HG02981 (cell line): ENCODE data around the gene HIP1R.
"Not testable (repeated sequence)": the region's sequence is repeated elsewhere in the genome, so short reads cannot be mapped to it uniquely, and the experiment has no call there.

ENCODE experiments used
- ATAC-seq: cut with Tn5 transposase; IDR thresholded peaks from one replicate; pipeline ENCODE4 v1.9.1; 2021; ENCODE audit warnings: mild to moderate bottlenecking, moderate library complexity; ENCODE audit not compliant: unreplicated experiment

HIP1R gene

DNA sequence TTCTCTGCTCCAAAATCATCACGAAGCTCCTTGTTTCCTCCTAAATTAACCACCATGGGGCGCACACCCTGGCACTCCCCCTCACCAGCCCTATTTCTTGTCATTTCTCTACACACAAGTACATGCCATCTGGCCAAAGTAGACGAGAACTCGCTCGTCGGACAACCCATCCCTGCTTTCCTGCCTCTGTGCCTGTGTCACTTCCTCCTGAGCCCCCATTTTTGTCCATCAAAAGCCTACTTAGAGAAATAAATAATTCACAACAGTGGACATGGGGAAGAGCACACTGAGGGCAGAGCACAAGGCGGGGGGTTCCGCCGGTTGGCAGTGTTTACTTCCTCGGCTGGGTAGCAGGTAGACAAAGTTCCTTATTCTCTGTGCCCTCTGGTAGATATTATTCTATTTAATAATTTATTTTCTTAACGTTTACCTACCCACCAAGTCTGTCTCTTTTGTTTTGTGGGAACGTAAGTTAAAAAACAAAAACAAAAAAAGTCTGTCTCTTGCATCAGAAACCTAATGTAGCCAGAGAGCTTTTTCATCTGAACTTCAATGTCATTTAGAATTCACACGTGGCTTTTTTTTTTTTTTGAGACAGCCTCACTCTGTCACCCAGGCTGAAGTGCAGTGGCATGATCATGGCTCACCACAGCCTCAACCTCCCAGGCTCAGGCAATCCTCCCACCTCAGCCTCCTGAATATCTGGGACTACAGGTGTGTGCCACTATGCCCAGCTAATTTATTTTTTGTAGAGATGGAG, 54.7 kb downstream of the HIP1R start:
- no peak for ATAC-seq

- ATAC-seq, result no peak
Observed at GRCh38 chr12:122891661-122892525, 56.6 kb downstream of the HIP1R start.

GRCh38 chr12:122892724-122893123, 57.5 kb downstream of the HIP1R start:
- not testable (repeated sequence) for ATAC-seq

DNA sequence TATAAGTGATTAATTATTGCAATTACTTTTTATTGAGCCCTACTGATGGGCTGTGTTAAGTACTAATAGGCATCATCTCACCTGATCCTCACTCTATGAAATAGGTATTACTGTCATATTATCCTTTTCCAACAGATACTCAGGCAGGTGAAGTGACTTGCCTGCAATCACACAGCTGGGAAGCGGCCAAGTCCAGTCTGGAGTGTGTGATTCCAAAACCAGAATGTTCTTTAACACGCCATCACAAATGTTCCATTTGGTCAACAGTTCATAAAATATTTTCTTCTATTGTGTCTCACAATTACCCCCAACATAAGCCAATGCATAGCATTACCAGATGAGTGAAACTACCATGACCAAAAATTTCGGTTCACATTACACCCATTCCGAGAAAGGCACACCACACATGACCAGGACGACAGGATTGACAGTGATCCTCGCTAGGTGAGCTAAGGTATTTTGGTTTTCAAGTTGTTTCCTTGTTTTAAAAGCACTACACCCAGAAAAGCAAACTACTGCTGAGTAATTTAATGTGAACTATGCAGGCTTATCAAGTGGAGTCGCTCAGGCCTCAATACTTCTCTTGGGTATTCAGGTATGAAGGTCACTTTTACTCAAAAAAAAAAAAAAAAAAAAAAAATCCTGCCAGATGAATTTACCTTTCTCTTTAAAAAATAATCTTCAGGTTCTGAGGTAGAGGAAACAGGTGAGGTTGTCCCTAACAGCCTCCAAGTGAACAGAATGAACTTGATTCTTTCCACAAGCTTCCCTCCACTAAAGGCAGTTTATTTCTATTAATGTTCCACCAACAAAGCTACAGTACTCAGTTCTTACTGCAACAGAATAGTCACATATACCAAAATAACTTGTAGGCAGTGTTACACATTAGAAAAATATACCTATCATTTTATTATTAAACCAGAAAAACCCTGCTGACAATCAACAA, 58.2 kb downstream of the HIP1R start:
- no peak for ATAC-seq

DNA sequence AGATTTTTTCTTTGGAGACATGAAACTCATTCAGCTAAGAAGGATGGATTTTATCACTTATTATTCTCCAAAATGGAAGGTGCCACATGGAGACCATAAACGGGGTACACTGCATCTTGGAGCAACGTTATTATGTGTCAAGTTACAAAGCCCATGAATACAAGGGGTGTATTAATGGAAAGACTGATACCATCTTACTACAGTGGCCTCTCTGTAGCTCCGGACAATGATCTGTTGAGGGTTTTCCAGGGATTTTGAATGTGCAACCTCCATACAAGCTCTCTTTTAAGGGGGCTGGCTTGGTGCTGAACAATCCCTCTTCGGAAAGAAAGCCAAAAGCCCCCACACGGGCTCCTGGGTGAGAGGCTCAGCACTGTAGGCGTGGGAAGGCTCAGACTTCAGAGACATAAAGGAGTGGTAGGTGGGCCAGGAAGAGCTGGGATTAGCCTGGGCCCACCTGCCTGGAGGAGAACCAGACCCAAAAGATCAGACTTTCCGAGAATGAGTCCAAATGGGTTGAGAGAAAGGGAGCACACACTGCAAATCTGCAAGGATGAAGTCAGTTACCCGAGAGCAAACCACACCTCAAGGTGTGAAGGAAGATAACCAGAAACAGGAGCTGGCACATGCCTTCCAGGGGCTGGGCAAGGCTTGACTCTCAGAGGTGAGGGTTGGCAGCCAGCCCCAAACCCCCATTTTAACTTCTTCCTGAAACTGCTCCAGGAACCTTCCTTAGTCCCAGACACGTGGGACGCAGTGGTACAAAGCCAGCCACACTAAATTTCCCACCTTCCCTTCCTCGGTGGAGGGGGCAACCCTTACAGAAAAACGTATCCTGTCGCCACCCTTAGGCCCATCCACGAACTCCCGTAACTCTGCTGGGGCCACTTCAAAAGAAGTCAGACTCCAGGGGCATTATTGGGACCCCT, 59.2 kb downstream of the HIP1R start:
- ATAC-seq, result no peak

DNA sequence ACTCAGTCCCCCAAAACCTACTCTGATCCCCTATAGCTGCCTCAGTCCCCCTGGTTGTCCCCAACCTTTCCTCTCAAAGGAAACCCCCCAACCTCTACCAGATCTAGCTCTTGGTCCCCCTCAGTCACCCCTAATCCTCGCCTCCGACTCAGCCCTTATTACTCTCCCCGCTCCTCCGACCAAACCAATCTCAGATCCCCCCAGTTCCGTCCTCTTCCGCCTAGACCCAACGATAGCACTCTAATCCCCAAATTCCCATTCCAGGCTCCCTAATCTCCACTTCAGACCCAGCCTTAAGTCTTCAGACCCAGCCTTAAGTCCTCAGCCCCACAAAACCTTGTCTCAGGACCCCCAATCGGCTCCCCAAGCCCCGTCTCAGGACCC, 60.1 kb downstream of the HIP1R start:
- ATAC-seq, result no peak

GRCh38 chr12:122895704-122896636, 60.7 kb downstream of the HIP1R start, which contains the start of gene VPS37B:
Gene VPS37B, minus strand, starts transcription at chr12:122896124. Its CDS starts 62 bp downstream, at chr12:122896062.
- ATAC-seq, result peak; percentile 41

DNA sequence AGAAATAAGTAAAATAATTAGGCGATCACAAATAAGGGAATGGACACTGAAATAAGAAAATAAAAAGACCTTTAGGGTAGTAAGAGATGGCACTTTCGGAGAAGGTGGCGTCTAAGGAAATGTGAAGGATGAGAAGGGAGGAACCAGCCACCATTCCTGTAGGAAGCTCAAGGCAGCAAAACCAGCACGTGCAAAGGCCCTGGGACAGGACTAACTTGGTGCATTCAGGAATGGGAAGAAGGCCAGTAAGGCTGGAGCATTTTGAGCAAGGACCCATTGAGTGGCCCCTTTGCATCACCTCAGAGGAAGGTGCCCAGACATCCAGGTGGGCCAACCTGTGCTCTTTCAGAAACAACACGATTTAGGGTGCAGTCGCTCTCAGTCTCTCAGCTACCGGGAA, 61.4 kb downstream of the HIP1R start:
- ATAC-seq, result no peak

GRCh38 chr12:122899887-122900286, 64.6 kb downstream of the HIP1R start:
- ATAC-seq, result no peak

- ATAC-seq, result no peak
Observed at GRCh38 chr12:122902854-122903692, 67.8 kb downstream of the HIP1R start.

DNA sequence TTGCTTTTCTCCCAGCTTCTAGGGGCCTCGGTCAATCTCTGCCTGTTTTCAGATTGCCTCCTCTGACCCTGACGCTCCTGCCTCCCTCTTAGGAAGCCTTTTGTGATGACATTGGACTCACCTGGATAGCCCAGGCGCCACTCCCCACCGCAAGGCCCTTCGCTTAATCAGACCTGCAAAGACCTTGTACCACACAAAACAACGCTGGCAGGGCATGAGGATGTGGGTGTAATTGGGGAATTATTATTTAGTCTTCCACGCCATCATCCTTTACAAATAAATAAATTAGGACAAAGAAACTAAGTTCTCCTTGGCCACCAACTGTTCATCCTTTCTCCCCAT, 68.4 kb downstream of the HIP1R start:
- no peak for ATAC-seq

DNA sequence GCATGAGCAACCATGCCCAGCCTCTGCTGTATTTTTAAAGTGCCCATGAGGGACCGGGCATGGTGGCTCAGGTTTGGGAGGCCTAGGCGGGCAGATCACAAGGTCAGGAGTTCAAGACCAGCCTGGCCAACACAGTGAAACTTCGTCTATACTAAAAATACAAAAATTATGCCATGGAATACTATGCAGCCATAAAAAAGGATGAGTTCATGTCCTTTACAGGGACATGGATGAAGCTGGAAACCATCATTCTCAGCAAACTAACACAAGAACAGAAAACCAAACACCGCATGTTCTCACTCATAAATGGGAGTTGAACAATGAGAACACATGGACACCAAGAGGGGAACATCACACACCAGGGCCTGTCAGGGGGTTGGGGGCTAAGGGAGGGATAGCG, 70.0 kb downstream of the HIP1R start:
- ATAC-seq, result not testable (repeated sequence)

DNA sequence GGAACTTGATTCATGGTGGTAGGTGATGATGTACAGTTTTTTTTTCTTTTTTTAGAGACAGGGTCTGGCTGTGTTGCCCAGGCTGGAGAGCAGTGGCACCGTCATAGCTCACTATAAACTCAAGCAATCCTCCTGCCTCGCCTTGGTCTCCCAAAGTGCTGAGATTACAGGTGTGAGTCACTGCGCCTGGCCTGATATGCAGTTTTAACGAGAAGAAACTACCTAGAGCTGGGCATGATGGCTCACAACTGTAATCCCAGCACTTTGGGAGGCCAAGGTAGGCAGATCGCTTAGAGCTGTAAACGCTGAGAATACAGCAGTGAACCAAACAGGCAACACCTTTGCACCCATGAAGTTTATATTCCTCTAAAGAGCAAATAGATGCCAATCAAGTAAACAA, 73.7 kb downstream of the HIP1R start:
- no peak for ATAC-seq

- no peak for ATAC-seq
Observed at GRCh38 chr12:122909442-122910288, 74.4 kb downstream of the HIP1R start.
